ENCODE data around the gene DRC1.

DNA sequence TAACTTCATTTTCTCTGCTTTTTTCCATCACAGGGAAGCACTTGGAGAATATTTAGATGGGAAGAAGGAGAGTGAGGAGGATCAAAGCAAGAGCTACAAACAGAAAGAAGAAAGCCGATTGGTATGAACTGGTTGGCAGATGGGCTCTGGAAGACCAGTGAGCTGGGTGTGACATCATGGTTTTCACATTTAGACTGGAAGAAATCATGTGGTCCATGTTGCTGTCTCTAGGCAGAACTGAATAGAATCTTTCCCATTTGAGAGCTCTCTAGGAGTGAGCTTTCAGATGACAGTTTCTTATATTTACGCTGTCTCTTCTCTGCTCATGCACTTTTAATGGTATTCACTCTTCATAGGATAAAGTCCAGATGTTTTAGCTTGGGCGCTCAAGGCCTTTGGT is 12.6 kb downstream of the DRC1 start:
- TF ChIP-seq, protein P1, sequence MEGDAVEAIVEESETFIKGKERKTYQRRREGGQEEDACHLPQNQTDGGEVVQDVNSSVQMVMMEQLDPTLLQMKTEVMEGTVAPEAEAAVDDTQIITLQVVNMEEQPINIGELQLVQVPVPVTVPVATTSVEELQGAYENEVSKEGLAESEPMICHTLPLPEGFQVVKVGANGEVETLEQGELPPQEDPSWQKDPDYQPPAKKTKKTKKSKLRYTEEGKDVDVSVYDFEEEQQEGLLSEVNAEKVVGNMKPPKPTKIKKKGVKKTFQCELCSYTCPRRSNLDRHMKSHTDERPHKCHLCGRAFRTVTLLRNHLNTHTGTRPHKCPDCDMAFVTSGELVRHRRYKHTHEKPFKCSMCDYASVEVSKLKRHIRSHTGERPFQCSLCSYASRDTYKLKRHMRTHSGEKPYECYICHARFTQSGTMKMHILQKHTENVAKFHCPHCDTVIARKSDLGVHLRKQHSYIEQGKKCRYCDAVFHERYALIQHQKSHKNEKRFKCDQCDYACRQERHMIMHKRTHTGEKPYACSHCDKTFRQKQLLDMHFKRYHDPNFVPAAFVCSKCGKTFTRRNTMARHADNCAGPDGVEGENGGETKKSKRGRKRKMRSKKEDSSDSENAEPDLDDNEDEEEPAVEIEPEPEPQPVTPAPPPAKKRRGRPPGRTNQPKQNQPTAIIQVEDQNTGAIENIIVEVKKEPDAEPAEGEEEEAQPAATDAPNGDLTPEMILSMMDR (conservative IDR thresholded peaks at IDR 0.05 in 1 of 2, IDR thresholded peaks at IDR 0.05 in 1 of 2; ENCODE audit: low read depth in 1 of 2, low read length in 2 of 2), result no peak
- no peak for TF ChIP-seq EZH2 (IDR thresholded peaks at IDR 0.05; ENCODE audit: low read length, missing control alignments)
